ENCODE measurements around the gene HPD.

Gene HPD

DNA sequence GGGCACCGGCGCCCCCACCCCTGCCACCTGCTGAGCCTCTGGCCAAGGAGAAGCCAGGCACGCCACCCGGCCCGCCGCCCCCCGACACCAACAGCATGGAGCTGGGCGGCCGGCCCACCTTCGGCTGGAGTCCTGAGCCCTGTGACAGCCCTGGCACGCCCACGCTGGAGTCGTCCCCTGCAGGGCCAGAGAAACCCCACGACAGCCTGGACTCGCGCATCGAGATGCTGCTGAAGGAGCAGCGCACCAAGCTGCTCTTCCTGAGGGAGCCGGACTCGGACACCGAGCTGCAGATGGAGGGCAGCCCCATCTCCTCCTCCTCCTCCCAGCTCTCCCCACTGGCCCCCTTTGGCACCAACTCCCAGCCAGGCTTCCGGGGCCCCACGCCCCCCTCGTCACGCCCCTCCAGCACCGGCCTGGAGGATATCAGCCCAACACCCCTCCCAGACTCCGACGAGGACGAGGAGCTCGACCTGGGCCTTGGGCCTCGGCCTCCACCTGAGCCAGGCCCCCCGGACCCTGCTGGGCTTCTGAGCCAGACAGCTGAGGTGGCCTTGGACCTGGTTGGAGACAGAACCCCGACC lies 48.3 kb downstream of the HPD start:
- DNase-seq, result no peak

DNA sequence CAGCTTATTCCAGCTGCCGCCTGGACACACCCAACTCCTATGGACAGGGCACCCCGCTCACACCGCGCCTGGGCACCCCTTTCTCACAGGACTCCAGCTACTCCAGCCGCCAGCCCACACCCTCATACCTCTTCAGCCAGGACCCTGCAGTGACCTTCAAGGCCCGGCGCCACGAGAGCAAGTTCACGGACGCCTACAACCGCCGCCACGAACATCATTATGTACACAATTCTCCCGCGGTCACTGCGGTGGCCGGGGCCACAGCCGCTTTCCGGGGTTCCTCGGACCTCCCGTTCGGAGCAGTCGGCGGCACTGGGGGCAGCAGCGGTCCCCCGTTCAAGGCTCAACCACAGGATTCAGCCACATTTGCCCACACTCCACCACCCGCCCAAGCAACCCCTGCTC lies 48.9 kb downstream of the HPD start:
- no peak for DNase-seq

DNA sequence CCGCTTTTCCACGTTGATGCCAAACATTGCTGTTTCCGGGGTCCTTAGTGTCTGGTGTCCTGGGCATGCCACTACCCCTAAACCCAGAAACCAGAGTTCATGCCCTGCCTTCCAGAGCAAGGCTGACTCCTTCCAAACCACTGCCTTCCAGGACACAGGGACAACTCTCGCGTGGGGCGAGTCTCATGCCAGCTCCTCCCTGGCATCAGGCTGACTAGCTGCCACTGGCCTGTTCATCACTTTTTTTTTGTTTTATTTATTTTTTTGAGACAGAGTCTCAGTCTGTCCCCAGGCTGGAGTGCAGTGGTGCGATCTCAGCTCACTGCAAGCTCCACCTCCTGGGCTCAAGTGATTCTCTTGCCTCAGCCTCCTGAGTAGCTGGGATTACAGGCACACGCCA lies 50.0 kb downstream of the HPD start:
- no peak for DNase-seq

DNA sequence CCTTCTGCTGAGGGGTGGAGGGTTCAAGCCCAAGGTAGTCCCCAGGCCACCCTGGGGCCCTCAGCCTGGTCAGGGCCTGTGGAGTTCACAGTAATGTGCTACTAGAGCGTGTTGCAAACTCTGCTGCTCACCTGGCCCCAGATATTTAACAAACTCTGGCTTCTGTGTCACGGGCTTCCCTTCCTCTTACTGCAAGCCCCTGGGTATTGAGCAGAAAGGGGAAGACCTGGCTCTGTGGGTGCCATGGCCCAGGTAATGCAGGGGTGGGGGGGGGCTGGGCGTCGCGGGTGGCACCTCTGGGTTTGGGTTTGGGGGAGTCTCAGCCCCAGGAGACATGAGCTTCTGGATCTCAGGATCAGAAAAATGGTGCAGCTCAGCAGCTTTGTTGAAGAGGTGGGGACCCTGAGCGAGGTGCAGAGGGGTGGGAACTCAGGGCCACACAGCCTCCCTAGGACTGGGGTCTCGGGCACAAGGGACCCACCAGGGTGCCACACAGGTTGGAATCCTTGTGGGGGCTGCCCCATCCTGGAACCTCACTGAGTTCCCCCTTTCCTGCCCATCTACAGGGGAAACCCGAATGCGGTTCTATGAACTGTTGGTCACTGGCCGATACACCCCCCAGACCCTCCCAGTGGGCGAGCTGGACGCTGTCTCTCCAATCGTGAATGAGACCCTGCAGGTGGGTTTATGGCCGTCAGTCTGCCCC lies 50.9 kb downstream of the HPD start:
- no peak for DNase-seq

DNA sequence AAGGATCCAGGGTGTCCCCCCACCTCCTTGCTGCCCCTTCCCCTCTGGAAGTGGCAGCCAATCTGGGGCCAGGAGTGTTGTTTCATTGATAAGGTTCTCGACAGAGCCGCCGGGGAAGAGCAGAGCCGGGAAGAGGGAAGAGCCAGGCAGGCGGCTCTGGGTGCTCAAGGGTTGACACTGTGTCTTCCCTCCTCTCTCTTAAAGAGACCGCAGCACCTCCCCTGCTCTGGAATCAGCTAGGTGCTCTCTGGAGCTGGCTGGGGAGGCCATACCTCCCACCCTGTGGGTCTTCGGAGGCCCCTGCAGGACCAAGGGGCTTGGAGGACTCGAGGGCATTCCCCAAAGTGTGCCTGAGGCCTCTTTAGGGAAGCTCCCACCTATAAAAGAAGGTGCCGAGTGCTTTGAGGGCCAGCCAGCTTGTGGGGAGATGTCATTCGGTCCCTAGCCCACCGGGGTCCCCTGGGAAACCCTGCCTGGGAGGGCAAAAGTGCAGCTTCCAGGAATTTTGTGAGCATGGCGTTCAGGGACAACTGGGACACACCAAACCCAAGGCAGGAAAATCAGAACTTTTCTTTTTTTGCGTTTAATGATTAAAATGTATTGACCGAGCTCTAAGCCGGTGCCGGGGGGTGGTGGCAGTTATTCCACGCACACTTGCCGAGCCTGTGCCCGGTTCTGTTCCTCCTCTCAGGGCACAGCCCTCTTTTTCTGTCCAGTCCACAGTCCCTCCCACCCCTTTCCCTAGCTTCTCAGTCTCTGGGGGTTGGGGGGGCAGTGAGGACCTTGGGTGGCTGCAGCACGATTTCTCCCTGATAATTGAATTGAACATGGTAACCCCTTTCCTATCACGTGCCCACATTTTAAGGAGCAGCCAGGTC lies 51.9 kb downstream of the HPD start:
- DNase-seq, result no peak

DNA sequence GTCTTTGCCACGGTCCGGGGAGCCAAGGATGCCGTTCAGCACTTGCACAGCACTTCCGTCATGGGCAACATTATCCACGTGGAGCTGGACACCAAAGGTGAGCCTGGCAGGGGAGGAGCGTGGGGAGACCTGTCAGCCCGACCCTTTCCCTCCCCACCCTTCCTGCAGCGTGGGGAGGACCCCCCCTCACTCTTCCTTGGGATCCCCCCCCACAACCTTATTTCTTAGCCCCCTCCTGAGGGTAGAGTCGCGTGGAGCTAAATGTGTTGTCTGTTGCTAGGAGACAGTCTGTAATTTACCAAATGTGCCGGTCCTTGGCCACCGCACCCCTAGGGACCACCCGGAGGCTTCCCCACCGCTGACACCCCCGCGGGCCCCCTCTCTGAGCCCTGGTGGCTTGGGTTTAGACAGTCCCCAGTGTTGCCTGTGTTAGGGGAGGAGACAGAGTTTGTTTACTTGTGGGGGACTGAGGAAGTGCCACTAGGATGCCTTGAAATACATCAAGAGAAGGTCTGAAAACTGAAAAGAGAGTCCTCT lies 52.6 kb downstream of the HPD start:
- no peak for DNase-seq

DNA sequence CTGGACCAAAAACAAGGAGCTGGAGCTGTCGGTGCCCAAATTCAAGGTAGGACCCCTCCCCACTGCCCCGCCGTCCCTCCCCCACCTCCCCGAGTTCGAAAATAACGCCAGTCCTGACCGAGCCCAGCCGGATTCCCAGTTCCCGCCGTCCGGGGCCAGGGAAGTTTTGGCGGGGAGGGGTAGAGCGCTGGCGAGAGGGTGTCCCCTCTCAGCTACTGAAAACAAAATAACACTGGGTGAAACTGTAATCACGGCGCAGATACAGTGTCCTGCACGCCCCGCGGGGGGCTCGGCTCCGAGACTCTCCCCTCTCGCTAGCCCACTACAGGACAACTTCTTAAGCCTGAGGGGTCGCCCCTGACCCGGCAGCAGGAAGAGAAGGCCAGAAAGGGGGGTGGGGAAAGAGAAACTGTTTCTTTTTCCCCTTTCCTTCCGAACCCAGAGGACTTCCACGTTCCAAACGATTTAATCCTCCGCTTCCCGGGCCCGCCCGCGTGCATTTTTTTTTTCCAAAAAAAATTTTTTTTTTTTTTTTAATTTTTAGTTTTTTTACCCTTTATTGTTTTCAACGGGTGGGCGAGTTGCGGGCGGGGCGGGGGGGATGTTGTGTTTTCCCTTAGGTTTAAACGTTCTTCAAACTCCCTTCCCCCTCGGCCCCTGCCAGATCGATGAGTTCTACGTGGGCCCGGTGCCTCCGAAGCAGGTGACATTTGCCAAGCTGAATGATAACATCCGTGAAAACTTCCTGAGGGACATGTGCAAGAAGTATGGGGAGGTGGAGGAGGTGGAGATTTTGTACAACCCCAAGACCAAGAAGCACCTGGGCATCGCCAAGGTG lies 53.3 kb downstream of the HPD start:
- no peak for DNase-seq

DNA sequence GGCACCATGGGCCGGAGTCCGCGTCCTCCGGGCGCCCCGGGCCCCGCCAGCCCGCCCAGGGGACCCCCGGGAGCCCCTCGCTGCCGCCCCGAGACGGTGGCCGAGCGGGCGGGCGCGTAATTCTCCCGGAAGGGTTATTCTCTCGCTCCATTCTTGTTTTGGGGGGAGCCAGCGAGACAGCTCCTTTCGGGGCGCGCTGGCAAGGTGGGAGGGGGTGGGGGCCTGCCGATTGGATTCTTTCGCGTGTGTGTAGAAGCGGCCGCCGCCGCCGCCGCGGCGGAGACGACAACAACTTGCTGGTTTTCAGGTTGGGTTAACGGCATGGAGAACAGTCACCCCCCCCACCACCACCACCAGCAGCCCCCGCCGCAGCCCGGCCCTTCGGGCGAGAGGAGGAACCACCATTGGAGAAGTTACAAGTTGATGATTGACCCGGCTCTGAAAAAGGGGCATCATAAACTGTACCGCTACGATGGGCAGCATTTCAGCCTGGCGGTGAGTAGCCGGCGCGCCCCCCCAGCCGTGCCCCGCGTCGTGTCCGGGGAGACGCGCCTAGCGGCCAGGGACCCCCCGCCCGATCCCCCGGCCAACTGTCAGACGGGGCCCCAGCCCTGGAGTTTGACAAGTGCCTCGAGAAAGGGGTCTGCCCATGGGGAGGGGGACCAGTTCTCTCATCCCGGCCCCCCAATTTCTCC lies 54.1 kb downstream of the HPD start:
- DNase-seq, result no peak

DNA sequence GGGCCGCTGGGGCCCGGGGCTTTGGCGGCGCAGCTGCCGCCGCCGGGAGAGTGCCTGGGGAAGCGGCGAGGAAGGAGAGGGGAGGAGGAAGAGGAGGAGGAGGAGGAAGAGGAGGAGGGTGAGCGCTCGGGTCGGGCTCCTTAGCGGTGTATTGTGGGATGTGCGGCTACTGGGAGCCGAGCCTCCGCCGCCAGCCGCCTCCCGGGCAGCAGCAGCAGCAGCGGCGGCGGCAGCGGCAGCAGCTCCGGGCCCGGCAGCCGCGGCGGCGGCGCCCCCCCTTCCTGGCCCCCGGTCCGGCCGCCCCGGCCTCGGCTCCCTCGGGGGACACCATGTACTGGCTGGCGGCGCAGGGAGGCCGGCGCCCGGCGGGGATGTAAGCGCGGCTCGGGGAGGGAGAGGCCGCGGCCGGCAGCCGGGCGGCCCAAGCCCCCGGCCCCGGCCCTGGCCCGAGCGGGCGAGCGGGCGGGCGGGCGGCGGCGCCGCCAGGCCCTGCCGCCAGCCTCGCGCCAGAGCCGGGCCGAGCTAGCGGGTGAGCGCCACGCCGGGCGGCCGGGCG lies 54.7 kb downstream of the HPD start, which contains the start of gene SETD1B:
SETD1B (plus strand) TSS at position 149 of the 556 bp plus-strand sequence. CDS start 729 bp downstream, outside the sequence.
- DNase-seq, result no peak

DNA sequence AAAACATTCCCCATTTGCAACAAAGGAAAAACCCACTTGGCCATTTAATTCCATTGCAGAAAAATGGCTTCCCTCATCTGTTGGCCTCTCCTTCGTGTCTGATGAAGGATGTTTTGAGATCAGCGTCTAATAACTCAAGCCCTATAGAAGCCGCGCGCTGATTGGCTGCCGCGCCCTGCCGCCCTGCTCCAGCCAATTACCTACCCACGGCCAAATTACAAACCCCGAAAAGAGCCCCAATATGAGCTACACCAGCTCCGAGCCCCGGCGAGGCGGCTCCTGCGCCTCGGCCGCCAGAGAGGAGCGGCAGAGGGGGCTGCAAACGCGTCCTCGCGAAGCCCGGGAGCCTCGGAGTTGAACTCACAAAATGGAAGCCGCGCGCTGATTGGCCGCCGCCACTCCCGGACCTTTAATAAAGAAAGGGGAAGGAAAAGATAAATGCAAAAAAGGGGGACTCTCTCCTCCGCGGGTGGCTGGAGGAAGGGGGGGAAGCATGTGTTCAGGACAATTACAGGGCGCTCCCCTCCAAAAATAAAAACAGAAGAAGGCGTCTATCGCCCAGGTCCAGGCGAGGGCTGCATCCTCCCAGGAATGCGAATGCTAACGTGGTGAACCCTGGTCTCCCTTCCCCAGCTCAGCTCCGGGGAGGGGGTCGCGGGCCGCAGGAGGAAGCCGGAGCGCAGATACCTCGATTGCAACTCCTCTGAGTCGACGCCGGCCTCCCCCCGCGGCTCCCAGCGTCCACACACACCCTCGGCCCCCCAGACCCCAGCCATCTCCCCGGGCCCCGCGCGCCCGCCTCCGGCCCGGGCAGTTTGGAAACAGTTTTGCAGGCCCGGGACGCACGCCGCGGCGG lies 55.6 kb downstream of the HPD start:
- DNase-seq, result peak; percentile 95

DNA sequence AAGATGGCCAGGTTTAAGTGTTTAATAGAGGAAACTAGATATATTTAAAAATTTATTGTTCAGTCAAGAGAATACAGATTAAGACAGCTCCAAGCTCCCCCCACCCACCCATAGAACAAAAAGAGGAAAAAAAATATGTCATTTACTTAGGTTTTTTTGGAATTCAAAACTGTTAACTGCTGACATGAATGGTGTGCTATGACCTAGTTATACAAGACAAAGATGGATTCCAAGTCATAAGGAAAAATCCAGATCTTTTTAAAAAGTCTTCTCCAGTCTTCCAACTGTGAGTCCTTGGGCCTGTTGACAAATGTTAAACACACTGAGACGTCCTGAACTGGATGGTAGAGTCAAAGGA lies 56.2 kb downstream of the HPD start:
- no peak for DNase-seq

DNA sequence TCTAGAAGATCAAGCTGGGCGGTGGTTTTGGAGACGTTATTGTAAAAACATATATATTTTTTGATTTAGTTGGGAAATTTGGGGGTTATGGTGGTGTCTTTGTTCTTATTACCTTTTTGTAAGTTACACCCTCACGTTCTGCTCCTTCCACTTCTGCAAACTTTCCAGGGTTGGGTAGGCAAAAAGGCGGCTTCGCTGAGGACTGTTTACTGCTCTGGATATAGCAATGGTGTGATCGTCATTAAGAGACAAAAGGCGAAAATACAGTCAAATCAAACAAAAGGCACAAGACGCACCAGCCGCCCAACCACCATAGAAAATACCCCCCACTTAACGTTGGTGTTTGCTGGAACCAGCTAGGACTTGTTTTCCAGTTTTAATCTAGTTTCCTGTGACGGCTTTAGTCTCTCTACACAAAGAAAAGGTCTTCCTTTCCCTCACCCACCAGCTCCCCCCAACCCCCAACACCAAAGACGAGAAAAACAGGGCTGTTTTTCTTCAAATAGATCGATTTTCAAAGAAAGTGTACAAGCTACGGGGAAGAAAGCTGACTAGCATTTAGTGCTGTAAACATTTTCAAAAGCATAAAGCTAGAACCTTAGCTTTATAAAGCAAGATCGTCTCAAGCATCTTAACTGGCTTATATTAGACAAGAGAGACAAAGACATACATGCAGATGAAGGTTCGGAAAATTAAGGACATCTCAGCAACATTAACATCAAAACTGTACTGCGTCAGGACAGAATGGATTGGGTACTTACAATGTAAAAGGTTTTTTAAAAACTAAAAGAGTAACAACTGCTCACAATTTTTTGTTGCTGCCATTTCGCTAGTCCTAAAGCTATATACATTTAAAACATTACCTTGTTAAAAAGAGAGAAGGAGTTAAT lies 56.8 kb downstream of the HPD start:
- DNase-seq, result peak; percentile 39

DNA sequence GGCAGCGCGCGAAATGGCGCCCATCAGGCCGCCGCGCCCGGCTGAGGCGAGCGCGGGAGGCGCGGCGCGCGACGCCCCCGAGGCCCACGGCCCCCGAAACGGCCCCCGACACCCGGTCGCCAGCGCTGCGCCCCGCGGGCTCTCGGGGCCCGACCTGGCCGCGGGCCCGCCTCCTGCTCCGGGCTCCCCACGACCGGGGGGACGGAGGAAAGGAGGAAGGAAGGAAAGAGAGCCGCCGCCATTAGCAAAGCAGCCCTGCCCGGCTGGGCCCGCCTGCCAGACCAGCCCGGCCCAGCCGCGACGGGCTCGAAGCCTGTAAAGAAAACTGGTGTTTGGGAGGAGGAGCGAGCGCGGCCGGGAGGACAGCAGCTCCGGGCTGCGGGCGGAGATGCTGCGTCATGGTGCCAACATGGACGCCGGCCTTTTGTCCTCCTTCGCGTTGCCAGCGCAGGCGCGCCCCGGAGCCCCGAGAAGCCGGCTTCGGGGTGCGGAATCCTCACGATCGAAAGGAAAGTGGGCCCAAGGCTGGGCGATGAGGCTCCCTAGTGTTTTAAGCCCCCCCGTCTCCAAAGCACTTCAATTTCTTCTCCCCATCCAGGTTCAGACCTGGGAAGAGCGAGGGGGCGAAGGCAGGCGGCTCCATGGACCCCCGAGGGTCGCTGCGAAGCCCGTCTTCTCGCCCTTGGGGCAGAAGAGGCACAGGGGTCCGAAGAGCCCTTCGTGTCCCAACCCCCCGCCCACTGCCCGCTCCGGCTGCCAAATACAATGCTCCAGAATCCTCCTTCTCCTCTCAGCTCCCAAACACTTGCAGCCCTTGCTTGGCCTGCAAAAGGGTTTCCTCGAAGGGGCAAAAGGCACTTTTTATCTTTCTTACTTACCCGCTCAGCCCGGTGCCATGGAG lies 57.7 kb downstream of the HPD start:
- peak; percentile 16 for DNase-seq

DNA sequence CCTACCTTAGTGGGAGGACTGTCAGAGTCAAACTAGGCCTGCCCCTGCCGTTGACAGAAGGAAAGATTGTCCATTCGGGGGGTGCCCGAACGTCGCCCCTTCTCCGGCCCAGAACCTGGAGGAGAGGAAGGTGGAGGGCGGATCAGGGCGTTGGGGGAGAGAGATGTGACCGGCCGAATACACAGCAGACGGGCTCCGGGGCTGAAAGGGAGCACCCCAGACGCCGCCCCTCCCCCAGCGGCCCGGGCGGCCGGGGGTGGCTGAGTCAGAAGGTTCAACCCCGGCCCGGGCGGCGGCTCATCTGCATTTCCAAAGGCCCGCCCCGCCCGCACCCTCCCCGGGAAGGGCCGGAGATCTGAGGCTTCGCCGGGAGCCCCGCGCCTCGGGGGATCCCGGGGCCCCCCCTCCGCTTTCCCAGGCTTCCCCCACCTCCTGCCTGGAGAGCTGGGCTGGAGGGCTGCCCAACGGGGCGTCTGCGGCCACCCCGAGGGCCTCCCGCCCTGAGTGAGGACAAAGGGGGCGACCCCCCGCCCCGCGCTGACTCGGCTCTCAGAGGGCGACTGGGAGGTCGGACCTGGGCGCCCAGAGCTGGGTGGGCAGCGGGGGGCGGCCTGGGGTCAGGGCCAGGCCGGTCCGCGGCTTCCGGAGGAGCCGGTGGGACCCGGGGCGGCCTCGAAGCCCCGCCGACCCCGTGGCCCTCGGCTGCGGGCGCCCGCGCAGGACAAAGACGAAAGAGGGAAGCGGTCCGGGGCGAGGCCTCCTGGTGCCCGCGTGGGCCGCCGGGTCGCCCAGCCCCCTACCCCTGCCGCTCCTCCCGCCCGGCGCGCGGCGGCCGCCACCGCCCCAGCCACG lies 58.6 kb downstream of the HPD start:
- DNase-seq, result no peak

DNA sequence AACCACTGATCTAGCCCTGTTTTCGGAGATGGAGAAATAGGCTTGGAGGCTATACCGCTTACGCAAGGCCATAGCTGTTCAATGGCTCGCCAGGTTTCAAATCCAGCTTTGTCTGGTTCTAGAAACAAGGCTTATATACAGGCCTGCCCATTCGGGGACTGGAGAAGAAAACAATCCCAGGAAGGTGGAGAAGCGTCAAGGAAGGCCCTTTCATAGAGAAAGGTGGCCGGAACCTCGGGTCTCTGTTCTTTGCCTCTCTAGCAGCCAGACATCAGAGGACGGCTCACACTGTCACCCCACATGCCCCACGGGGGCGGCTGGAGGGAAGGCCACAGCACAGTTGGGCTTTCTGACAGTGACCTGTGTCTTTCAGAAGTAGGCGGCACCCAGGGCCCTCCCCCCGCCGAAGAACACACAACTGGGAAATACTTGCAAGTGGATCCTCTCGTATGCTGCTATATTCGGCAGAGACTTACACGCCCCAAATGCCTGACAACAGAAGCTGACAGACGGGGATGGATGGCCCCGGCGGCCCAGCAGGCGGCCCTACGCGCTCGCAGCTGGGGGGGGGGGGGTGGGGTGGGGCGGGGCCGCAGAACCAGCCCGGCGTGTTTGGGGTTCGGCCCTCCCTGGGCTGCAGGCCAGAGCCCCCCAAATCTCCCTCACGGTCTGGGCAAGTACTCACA lies 59.4 kb downstream of the HPD start:
- peak; percentile 60 for DNase-seq

DNA sequence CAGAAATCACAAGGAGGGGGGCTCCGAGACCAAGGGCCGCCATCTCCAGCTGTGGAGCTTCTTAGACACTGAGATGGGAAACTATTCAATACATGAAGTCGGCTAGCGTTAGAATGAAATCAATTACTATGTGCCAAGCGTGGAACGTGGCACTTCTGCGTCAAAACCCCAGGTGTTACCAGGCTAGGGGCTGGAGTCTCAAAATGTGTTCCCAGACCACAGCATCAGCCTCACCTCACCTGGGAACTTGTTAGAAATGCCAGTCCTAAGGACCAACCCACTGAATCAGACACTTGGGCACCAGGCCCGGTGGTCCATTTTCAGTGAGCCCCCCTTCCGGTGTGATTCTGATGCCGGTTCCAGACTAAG lies 59.9 kb downstream of the HPD start:
- DNase-seq, result no peak
